Left ventricle myocardium inferior (tissue), 1 donor: ENCODE data around the gene KRT26. TPM values are rescaled to one million over a fixed set of nuclear protein-coding genes. Genes with fewer than 3 reads are reported as not detected.

ENCODE experiments used
- DNase-seq: peaks from one replicate; pipeline ENCODE4 v3.0.0-alpha.2; 2020
- H3K27ac ChIP-seq: fragments of 200-600 bp; replicated peaks from 2 replicates; pipeline ENCODE4 v1.8.0; 2021
- H3K27me3 ChIP-seq: fragments of 200-600 bp; 2 replicates; pipeline ENCODE4 v1.8.0; 2021; ENCODE audit warnings: low read depth
- H3K36me3 ChIP-seq: fragments of 200-600 bp; 2 replicates; pipeline ENCODE4 v1.8.0; 2021
- H3K4me1 ChIP-seq: fragments of 200-600 bp; 2 replicates; pipeline ENCODE4 v1.8.0; 2021
- H3K4me3 ChIP-seq: fragments of 200-600 bp; 2 replicates; pipeline ENCODE4 v1.8.0; 2021; ENCODE audit warnings: mild to moderate bottlenecking, moderate library complexity
- H3K9me3 ChIP-seq: fragments of 200-600 bp; replicated peaks from 2 replicates; pipeline ENCODE4 v1.8.0; 2021
- CTCF ChIP-seq: fragments of 200-600 bp; IDR thresholded peaks from 2 replicates; pipeline ENCODE4 v1.8.0; 2021; ENCODE audit warnings: antibody characterized with exemption, mild to moderate bottlenecking, borderline replicate concordance
- intact Hi-C: fragments of 100-400 bp; cut with micrococcal nuclease; formaldehyde crosslinking; loops from one replicate; pipeline ENCODE4 v1.11.0; 2022
- total RNA-seq: library from RNA; stranded (reverse); fragmentation: NEBNext Ultra II Directional; extraction: Animal tissue kit (Norgen Biotek cat#: 25700); gene quantifications from one replicate; pipeline ENCODE4 v1.2.1, GENCODE V29; 2021
- donor health status: DM: no; HTN: yes; CAD: no; lungs with severe emphysema.

Gene KRT26
- total RNA-seq, 1 donor from 2014 or later = not detected

DNA sequence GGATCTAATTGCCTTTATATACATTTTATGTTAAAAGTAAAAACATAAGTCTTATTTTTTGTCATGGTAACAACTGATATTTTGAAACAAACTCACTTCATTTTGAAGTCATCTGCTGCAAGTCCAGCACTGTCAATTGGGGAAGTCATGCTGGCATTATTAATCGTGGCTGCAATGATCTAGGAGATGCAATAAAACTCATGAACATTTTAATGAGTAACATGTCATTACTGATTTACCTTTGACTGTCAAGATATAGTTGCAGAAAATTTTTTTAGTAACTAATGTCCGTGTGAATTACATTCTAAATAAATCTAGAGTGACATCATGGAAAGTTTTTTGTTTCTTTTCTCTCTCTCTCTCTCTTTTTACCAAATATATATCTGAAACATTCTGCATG is 51.1 kb downstream of the KRT26 start:
- Histone ChIP-seq H3K9me3 (no peaks in the 10 kb centered on the region), H3K27ac (no peak overlapping the region), H3K36me3 (no peaks in the 10 kb centered on the region), H3K27me3 (peaks cover 45% of the 10 kb centered on the region), H3K4me3 (no peak overlapping the region), H3K4me1 (no peaks in the 10 kb centered on the region)
- TF ChIP-seq CTCF = no peak
- DNase-seq = no peak
- intact Hi-C loops = no loop called here

- no peak for TF ChIP-seq CTCF
- Histone ChIP-seq H3K27ac (no peak overlapping the region), H3K36me3 (no peaks in the 10 kb centered on the region), H3K4me3 (no peak overlapping the region), H3K4me1 (no peaks in the 10 kb centered on the region), H3K9me3 (no peaks in the 10 kb centered on the region), H3K27me3 (peaks cover 36% of the 10 kb centered on the region)
- intact Hi-C loops = no loop called here
- DNase-seq = no peak
Observed at GRCh38 chr17:40718930-40719329, 53.1 kb downstream of the KRT26 start.

GRCh38 chr17:40717776-40718175 is 54.2 kb downstream of the KRT26 start:
- no peak for DNase-seq
- Histone ChIP-seq H3K9me3 (no peaks in the 10 kb centered on the region), H3K36me3 (no peaks in the 10 kb centered on the region), H3K27me3 (peaks cover 29% of the 10 kb centered on the region), H3K4me1 (no peaks in the 10 kb centered on the region), H3K4me3 (no peak overlapping the region), H3K27ac (no peak overlapping the region)
- intact Hi-C loops = no loop called here
- no peak for TF ChIP-seq CTCF

Other genes starting within 250 kb of the KRT26 start
- not detected for gene CCR7, start 206.7 kb downstream of the KRT26 start, total RNA-seq
- 58.6 TPM for gene SMARCE1, start 124.4 kb downstream of the KRT26 start, total RNA-seq
- 0.38 TPM for gene KRT222, start 107.0 kb downstream of the KRT26 start, total RNA-seq
- gene KRT24, start 68.4 kb downstream of the KRT26 start, total RNA-seq = not detected
- not detected for gene KRT25, start 16.9 kb downstream of the KRT26 start, total RNA-seq
- not detected for gene KRT27, start 10.3 kb upstream of the KRT26 start, total RNA-seq
- gene KRT28, start 27.8 kb upstream of the KRT26 start, total RNA-seq = not detected
- 54.7 TPM for gene KRT10, start 50.4 kb upstream of the KRT26 start, total RNA-seq
- gene KRT12, start 95.0 kb upstream of the KRT26 start, total RNA-seq = not detected
- gene KRT20, start 113.0 kb upstream of the KRT26 start, total RNA-seq = not detected
- gene KRT23, start 165.4 kb upstream of the KRT26 start, total RNA-seq = 0.33 TPM
- not detected for gene KRT39, start 194.7 kb upstream of the KRT26 start, total RNA-seq
- gene KRT40, start 212.1 kb upstream of the KRT26 start, total RNA-seq = not detected
- gene KRTAP3-3, start 222.0 kb upstream of the KRT26 start, total RNA-seq = not detected
- not detected for gene KRTAP3-2, start 227.7 kb upstream of the KRT26 start, total RNA-seq
- not detected for gene KRTAP3-1, start 236.9 kb upstream of the KRT26 start, total RNA-seq